ENCODE data around the gene ECHDC3.
"Not testable (repeated sequence)": the region's sequence is repeated elsewhere in the genome, so short reads cannot be mapped to it uniquely, and the experiment has no call there.

The ECHDC3 gene

GRCh38 chr10:11727563-11727962, 14.6 kb upstream of the ECHDC3 start:
- H3K27ac ChIP-seq: no peak overlapping the region
- no peak for TF ChIP-seq CTCF (conservative IDR thresholded peaks at IDR 0.05)
- no peak for TF ChIP-seq ZFX (IDR thresholded peaks at IDR 0.05)

GRCh38 chr10:11728353-11728752, 13.8 kb upstream of the ECHDC3 start:
- TF ChIP-seq CTCF (conservative IDR thresholded peaks at IDR 0.05) (no peak), ZFX (IDR thresholded peaks at IDR 0.05) (no peak)
- H3K27ac ChIP-seq: no peak overlapping the region

GRCh38 chr10:11729790-11730315, 12.3 kb upstream of the ECHDC3 start:
- H3K27ac ChIP-seq: no peak overlapping the region
- TF ChIP-seq CTCF (conservative IDR thresholded peaks at IDR 0.05): no peak
- TF ChIP-seq ZFX (IDR thresholded peaks at IDR 0.05): no peak

GRCh38 chr10:11730779-11731178, 11.4 kb upstream of the ECHDC3 start:
- TF ChIP-seq CTCF (conservative IDR thresholded peaks at IDR 0.05) (no peak), ZFX (IDR thresholded peaks at IDR 0.05) (no peak)
- no peak overlapping the region for H3K27ac ChIP-seq

- H3K27ac ChIP-seq: not testable (repeated sequence)
Observed at GRCh38 chr10:11736767-11737166, 5.4 kb upstream of the ECHDC3 start.

GRCh38 chr10:11737258-11738032, 4.7 kb upstream of the ECHDC3 start:
- H3K27ac ChIP-seq: not testable (repeated sequence)

GRCh38 chr10:11740907-11741306, 1.3 kb upstream of the ECHDC3 start:
- TF ChIP-seq CTCF (conservative IDR thresholded peaks at IDR 0.05): no peak
- no peak for TF ChIP-seq ZFX (IDR thresholded peaks at IDR 0.05)
- H3K27ac ChIP-seq: no peak overlapping the region

- TF ChIP-seq CTCF (conservative IDR thresholded peaks at IDR 0.05) (no peak), ZFX (IDR thresholded peaks at IDR 0.05) (no peak)
- peak overlapping the region; percentile 85; the same call in 1 of the 2 replicates for H3K27ac ChIP-seq
Observed at GRCh38 chr10:11741608-11742007, 574 bp upstream of the ECHDC3 start.
